CD8-positive, alpha-beta memory T cell (primary cell): ENCODE measurements around the gene TENT4A. TPM values are rescaled to one million over a fixed set of nuclear protein-coding genes. Genes with fewer than 3 reads are reported as not detected.
A peak's percentile ranks its signal among the peaks of the same experiment; 100 is the strongest.

Experiments
- CTCF ChIA-PET: fragments of 350-600 bp; sonication (Branson Sonifier 250); formaldehyde crosslinking; loops from one replicate; lab custom pipeline; 2021; ENCODE audit warnings: antibody characterized with exemption; lab: Charles Lee
- POLR2A ChIA-PET: fragments of 350-600 bp; sonication (Branson Sonifier 250); formaldehyde crosslinking; loops from one replicate; lab custom pipeline; 2021; ENCODE audit warnings: antibody characterized with exemption; lab: Charles Lee
- DNase-seq, 5 donors: peaks; one replicate each; pipeline versions ENCODE4 v3.0.0 to v3.0.0-alpha.2; 2020 to 2022; ENCODE audit warnings: mixed read lengths in 1 of 5
- H3K27ac ChIP-seq: one replicate; pipeline ENCODE4 v1.7.0; 2013; ENCODE audit warnings: low read depth, mild to moderate bottlenecking, low read length, moderate library complexity
- H3K27me3 ChIP-seq: 2 replicates; pipeline ENCODE4 v1.7.0; 2013; ENCODE audit warnings: low read length, mild to moderate bottlenecking; ENCODE audit not compliant: insufficient read depth, poor library complexity, severe bottlenecking
- H3K36me3 ChIP-seq: 2 replicates; pipeline ENCODE4 v1.7.0; 2013; ENCODE audit warnings: mild to moderate bottlenecking, low read length, moderate library complexity; ENCODE audit not compliant: insufficient read depth
- H3K4me1 ChIP-seq: 2 replicates; pipeline ENCODE4 v1.7.0; 2013; ENCODE audit warnings: mild to moderate bottlenecking, low read length, moderate library complexity; ENCODE audit not compliant: insufficient read depth
- H3K4me3 ChIP-seq: 2 replicates; pipeline ENCODE4 v1.7.0; 2013; ENCODE audit warnings: mild to moderate bottlenecking, low read length
- H3K9me3 ChIP-seq: 2 replicates; pipeline ENCODE4 v1.7.0; 2013; ENCODE audit warnings: mild to moderate bottlenecking, low read length
- H3K27ac Mint-ChIP-seq, 8 donors: one replicate each; pipeline ENCODE4 v1.8.0; 2020 to 2021; ENCODE audit warnings: mixed read lengths in 8 of 8, mild to moderate bottlenecking in 6 of 8, inconsistent platforms in 3 of 8, moderate library complexity in 3 of 8
- H3K27me3 Mint-ChIP-seq, 2 donors: one replicate each; pipeline ENCODE4 v1.8.0; 2020 to 2021; ENCODE audit warnings: mixed read lengths in 2 of 2, mild to moderate bottlenecking in 1 of 2, moderate library complexity in 1 of 2
- H3K36me3 Mint-ChIP-seq, 3 donors: one replicate each; pipeline ENCODE4 v1.8.0; 2020 to 2021; ENCODE audit warnings: mixed read lengths in 3 of 3, inconsistent platforms in 1 of 3, mild to moderate bottlenecking in 1 of 3
- H3K4me1 Mint-ChIP-seq, 3 donors: one replicate each; pipeline ENCODE4 v1.8.0; 2020 to 2021; ENCODE audit warnings: mixed read lengths in 3 of 3, inconsistent platforms in 1 of 3, mild to moderate bottlenecking in 1 of 3
- H3K4me3 Mint-ChIP-seq, 7 donors: one replicate each; pipeline ENCODE4 v1.8.0; 2020 to 2021; ENCODE audit warnings: mixed read lengths in 7 of 7, mild to moderate bottlenecking in 6 of 7, moderate library complexity in 4 of 7, inconsistent platforms in 2 of 7
- H3K9me3 Mint-ChIP-seq, 5 donors: one replicate each; pipeline ENCODE4 v1.8.0; 2020 to 2022; ENCODE audit warnings: mixed read lengths in 5 of 5, mild to moderate bottlenecking in 3 of 5, moderate library complexity in 2 of 5, inconsistent platforms in 1 of 5
- polyA plus RNA-seq: library from polyadenylated mRNA; unstranded; fragments of 300-500 nt; fragmentation: Illumina TruSeq; gene quantifications from one replicate; pipeline ENCODE4 v1.2.3, GENCODE V29; 2021
- total RNA-seq, 2 experiments: library from RNA; stranded (reverse); gene quantifications; one replicate each; pipeline ENCODE4 v1.2.3, GENCODE V29; 2021

The TENT4A gene
- total and polyA plus RNA-seq, 3 experiments from 2014 or later = 1.1 to 28.4 (median 25.6) TPM

GRCh38 chr5:6763191-6763590, 50.0 kb downstream of the TENT4A start:
- no peaks in the 10 kb centered on the region for H3K36me3 ChIP-seq
- no peaks in the 10 kb centered on the region for H3K9me3 Mint-ChIP-seq
- H3K4me3 ChIP-seq = no peak overlapping the region
- H3K27ac ChIP-seq = no peak overlapping the region
- no peaks in the 10 kb centered on the region for H3K4me1 ChIP-seq
- DNase-seq = no peak
- peak overlapping the region in 1 of 8 donors; percentile 46 for H3K27ac Mint-ChIP-seq
- H3K36me3 Mint-ChIP-seq = peaks cover 0 to 6% (median under 1%) of the 10 kb centered on the region in 3 donors
- peaks cover 0 to 3% (median 0%) of the 10 kb centered on the region in 3 donors for H3K4me1 Mint-ChIP-seq
- no peak overlapping the region for H3K4me3 Mint-ChIP-seq
- H3K27me3 ChIP-seq = no peaks in the 10 kb centered on the region
- CTCF ChIA-PET = no interaction called here
- H3K27me3 Mint-ChIP-seq = no peaks in the 10 kb centered on the region
- POLR2A ChIA-PET = no interaction called here
- H3K9me3 ChIP-seq = no peaks in the 10 kb centered on the region

DNA sequence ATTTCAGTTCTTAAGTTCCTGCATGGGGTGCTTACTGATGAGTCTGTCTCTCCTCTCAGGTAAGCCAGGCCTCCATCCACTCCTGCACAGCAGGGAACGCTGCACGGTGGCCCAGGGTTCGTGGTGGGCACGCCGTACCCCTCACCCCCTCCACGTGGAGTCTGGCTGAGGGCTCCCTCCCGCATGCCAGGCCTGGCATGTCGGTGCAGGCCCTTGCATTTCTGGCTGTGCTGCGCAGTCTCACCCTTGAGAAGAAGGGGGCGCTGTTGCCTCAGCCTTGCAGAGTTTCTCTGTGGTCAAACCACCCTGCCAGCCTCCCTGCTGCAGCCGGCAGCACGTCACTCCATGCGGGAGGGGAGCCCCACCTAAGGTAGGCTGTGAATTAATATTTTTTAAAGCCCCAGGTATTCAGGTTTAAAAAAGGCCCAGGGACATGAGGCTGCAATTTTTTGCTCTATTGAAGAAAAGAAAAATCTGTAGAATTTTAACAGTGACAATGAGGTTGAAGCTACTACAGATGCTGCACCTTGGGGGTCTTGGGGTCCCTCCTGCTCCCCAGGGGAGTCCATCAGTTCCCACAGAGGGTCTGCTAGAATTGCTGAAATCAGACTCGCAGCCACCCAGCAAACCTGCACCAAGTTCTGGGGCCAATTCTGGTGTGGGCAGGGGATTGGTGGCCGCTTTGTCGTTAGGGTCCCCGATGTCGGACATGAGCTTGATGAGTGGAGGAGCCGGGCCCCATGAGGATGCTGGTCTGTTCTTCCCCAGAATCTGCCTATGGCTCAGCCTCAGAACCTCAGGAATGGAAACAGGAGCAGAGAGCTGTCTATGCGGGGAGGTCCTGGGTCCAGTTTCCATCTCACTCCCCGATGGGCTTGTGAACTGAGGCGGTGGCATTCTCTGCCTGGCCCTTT, 52.6 kb downstream of the TENT4A start:
- Mint-ChIP-seq H3K27ac (no peak overlapping the region), H3K4me3 (no peak overlapping the region), H3K27me3 (peaks cover 0 to 2% of the 10 kb centered on the region in 2 donors), H3K4me1 (peaks cover 0 to 3% (median 0%) of the 10 kb centered on the region in 3 donors), H3K9me3 (no peaks in the 10 kb centered on the region), H3K36me3 (no peaks in the 10 kb centered on the region)
- Histone ChIP-seq H3K27ac (no peak overlapping the region), H3K4me3 (no peak overlapping the region), H3K9me3 (no peaks in the 10 kb centered on the region), H3K27me3 (no peaks in the 10 kb centered on the region), H3K4me1 (no peaks in the 10 kb centered on the region), H3K36me3 (no peaks in the 10 kb centered on the region)
- DNase-seq = peak in 4 of 5 donors; percentile 24 to 63 (median 30)
- CTCF ChIA-PET = interaction anchor here (2.3 kb wide), 1 partner anchor 9 kb away, joined by 5 read pairs; no protein-coding TSS in a partner anchor
- POLR2A ChIA-PET = no interaction called here

DNA sequence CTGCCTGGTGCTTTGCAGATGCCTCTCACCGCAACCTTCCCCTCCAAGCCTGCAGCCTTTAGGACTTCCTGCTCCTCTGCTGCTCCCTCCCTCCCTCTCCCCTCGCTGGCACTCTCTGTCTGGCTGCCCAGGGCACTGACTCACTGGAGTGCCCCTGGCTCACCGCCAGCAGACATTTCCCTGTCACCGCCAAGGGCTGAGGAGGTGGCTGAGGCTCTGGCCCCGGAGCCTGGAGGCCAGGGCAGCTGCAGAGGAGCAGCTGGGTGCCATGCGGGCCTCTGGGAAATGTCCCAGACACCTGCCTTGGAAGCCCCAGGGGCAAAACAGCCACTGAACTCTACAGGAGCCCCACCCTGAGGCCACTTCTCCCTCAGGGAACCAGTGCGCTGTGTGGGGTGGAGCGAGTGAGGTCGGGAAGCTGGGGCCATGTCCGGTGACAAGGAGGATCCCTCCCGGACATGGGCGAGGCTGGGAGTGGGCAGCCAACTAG, 53.4 kb downstream of the TENT4A start:
- H3K4me3 ChIP-seq = no peak overlapping the region
- no peaks in the 10 kb centered on the region for H3K4me1 ChIP-seq
- Mint-ChIP-seq H3K9me3 (no peaks in the 10 kb centered on the region), H3K36me3 (no peaks in the 10 kb centered on the region), H3K4me3 (no peak overlapping the region), H3K27me3 (peaks cover 0 to 2% of the 10 kb centered on the region in 2 donors), H3K4me1 (peaks cover 0 to 3% (median 0%) of the 10 kb centered on the region in 3 donors), H3K27ac (no peak overlapping the region)
- CTCF ChIA-PET = interaction anchor here (2.3 kb wide), 1 partner anchor 9 kb away, joined by 5 read pairs; no protein-coding TSS in a partner anchor
- DNase-seq = no peak
- POLR2A ChIA-PET = no interaction called here
- no peaks in the 10 kb centered on the region for H3K36me3 ChIP-seq
- no peak overlapping the region for H3K27ac ChIP-seq
- H3K27me3 ChIP-seq = no peaks in the 10 kb centered on the region
- H3K9me3 ChIP-seq = no peaks in the 10 kb centered on the region

- Histone ChIP-seq H3K4me3 (no peak overlapping the region), H3K27ac (no peak overlapping the region), H3K27me3 (no peaks in the 10 kb centered on the region), H3K36me3 (no peaks in the 10 kb centered on the region), H3K9me3 (no peaks in the 10 kb centered on the region), H3K4me1 (no peaks in the 10 kb centered on the region)
- H3K4me3 Mint-ChIP-seq = no peak overlapping the region
- H3K4me1 Mint-ChIP-seq = peaks cover 0 to 3% (median 0%) of the 10 kb centered on the region in 3 donors
- no peak for DNase-seq
- peaks cover 0 to 4% of the 10 kb centered on the region in 2 donors for H3K27me3 Mint-ChIP-seq
- ChIA-PET CTCF (interaction anchor here (0.7 kb wide), 1 partner anchor 1088 kb away, joined by 3 read pairs; no protein-coding TSS in a partner anchor), POLR2A (no interaction called here)
- H3K27ac Mint-ChIP-seq = peak overlapping the region in 2 of 8 donors; percentile 27 to 77
- H3K36me3 Mint-ChIP-seq = no peaks in the 10 kb centered on the region
- H3K9me3 Mint-ChIP-seq = no peaks in the 10 kb centered on the region
These were observed 54.3 kb downstream of the TENT4A start for GRCh38 chr5:6767481-6768063.

DNA sequence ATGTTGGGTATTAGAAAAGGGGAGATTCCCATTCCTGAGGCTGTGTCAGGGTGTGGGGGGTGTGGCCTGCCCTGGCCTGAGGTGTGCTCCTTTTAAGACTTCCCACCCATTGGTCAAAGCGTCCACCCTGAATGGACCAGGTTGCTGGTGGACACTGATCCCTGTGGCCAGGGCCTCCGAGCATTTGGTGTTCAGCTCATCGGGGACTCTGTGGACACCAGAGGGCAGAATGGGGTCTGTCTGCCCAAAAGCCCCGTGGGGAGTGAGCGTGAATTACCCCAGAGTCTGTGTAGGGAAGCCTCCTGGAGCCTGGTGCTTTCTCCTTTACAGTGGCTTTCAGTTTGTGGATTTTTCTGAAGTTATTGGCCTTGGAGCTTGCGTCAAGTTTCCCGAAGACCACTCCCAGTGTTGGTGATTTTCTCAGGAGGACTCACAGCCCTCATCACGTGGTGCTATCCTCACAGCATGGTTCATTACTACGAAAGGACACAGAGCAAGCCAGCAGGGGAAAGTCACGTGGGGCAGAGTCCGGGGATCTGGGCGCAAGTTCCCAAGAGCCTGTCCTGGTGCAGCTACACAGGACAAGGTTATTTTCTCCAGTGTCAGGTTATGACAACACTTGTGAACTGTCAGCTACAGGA, 55.5 kb downstream of the TENT4A start:
- Mint-ChIP-seq H3K27ac (peak overlapping the region in 1 of 8 donors; percentile 15), H3K36me3 (no peaks in the 10 kb centered on the region), H3K27me3 (peaks cover 0 to 7% of the 10 kb centered on the region in 2 donors), H3K4me3 (no peak overlapping the region), H3K4me1 (peaks cover 0 to 3% (median 0%) of the 10 kb centered on the region in 3 donors), H3K9me3 (no peaks in the 10 kb centered on the region)
- H3K4me3 ChIP-seq = no peak overlapping the region
- POLR2A ChIA-PET = no interaction called here
- H3K27ac ChIP-seq = no peak overlapping the region
- H3K36me3 ChIP-seq = no peaks in the 10 kb centered on the region
- H3K4me1 ChIP-seq = no peaks in the 10 kb centered on the region
- no peaks in the 10 kb centered on the region for H3K9me3 ChIP-seq
- CTCF ChIA-PET = no interaction called here
- no peak for DNase-seq
- H3K27me3 ChIP-seq = no peaks in the 10 kb centered on the region

GRCh38 chr5:6770826-6771607, 57.8 kb downstream of the TENT4A start:
- Mint-ChIP-seq H3K27me3 (peaks cover 9 to 11% of the 10 kb centered on the region in 2 donors), H3K27ac (no peak overlapping the region), H3K9me3 (peaks cover 0 to 2% (median 0%) of the 10 kb centered on the region in 5 donors), H3K36me3 (no peaks in the 10 kb centered on the region), H3K4me3 (no peak overlapping the region), H3K4me1 (peaks cover 7 to 10% (median 10%) of the 10 kb centered on the region in 3 donors)
- ChIA-PET CTCF (no interaction called here), POLR2A (no interaction called here)
- H3K27me3 ChIP-seq = no peaks in the 10 kb centered on the region
- no peak overlapping the region for H3K27ac ChIP-seq
- no peaks in the 10 kb centered on the region for H3K4me1 ChIP-seq
- H3K9me3 ChIP-seq = no peaks in the 10 kb centered on the region
- H3K36me3 ChIP-seq = no peaks in the 10 kb centered on the region
- DNase-seq = no peak
- no peak overlapping the region for H3K4me3 ChIP-seq

GRCh38 chr5:6772886-6773285, 59.7 kb downstream of the TENT4A start:
- Mint-ChIP-seq H3K27ac (no peak overlapping the region), H3K4me1 (peaks cover 7 to 10% (median 7%) of the 10 kb centered on the region in 3 donors), H3K36me3 (no peaks in the 10 kb centered on the region), H3K27me3 (peaks cover 11 to 14% of the 10 kb centered on the region in 2 donors), H3K9me3 (peaks cover 0 to 2% (median 0%) of the 10 kb centered on the region in 5 donors), H3K4me3 (peak overlapping the region in 1 of 7 donors; percentile 66)
- no peak overlapping the region for H3K27ac ChIP-seq
- H3K27me3 ChIP-seq = no peaks in the 10 kb centered on the region
- H3K4me3 ChIP-seq = no peak overlapping the region
- no peak for DNase-seq
- CTCF ChIA-PET = interaction anchor here (0.6 kb wide), 1 partner anchor 1634 kb away, joined by 3 read pairs; no protein-coding TSS in a partner anchor
- no peaks in the 10 kb centered on the region for H3K36me3 ChIP-seq
- no peaks in the 10 kb centered on the region for H3K4me1 ChIP-seq
- POLR2A ChIA-PET = no interaction called here
- H3K9me3 ChIP-seq = no peaks in the 10 kb centered on the region
